MCF 10A (cell line): ENCODE measurements around the gene TRIM63. TPM values are rescaled to one million over a fixed set of nuclear protein-coding genes. Genes with fewer than 3 reads are reported as not detected.
"Not testable (repeated sequence)": the region's sequence is repeated elsewhere in the genome, so short reads cannot be mapped to it uniquely, and the experiment has no call there.

Experiments
- BruUV-seq: library from RNA; stranded (reverse); fragments of 400-500 nt; replicated peaks from 2 replicates; lab custom pipeline; 2021; lab: Mats Ljungman, UMichigan
- CTCF ChIA-PET: fragments of 300-600 bp; sonication (Branson Sonifier 250); formaldehyde crosslinking; extraction: SDS; loops from one replicate; lab custom pipeline; 2021; ENCODE audit warnings: antibody characterized with exemption, inconsistent platforms; lab: Yijun Ruan, JAX
- POLR2A ChIA-PET: fragments of 300-600, 350-650 bp; sonication (Branson Sonifier 250); formaldehyde crosslinking; extraction: SDS; loops from one replicate; lab custom pipeline; 2020; ENCODE audit warnings: antibody characterized with exemption, inconsistent platforms; lab: Yijun Ruan, JAX
- DNase-seq: peaks from one replicate; pipeline ENCODE4 v3.0.0-alpha.2; 2018; ENCODE audit not compliant: unreplicated experiment
- H3K27ac Mint-ChIP-seq: one replicate; pipeline ENCODE4 v1.8.0; 2022; ENCODE audit warnings: mild to moderate bottlenecking, low read depth, mixed read lengths; ENCODE audit not compliant: unreplicated experiment
- H3K27me3 Mint-ChIP-seq: one replicate; pipeline ENCODE4 v1.8.0; 2022; ENCODE audit warnings: mixed read lengths; ENCODE audit not compliant: insufficient read depth, unreplicated experiment
- H3K36me3 Mint-ChIP-seq: one replicate; pipeline ENCODE4 v1.8.0; 2022; ENCODE audit warnings: mild to moderate bottlenecking, moderate library complexity, mixed read lengths; ENCODE audit not compliant: insufficient read depth, unreplicated experiment
- H3K4me1 Mint-ChIP-seq: one replicate; pipeline ENCODE4 v1.8.0; 2022; ENCODE audit warnings: mixed read lengths; ENCODE audit not compliant: insufficient read depth, unreplicated experiment
- H3K4me3 Mint-ChIP-seq: one replicate; pipeline ENCODE4 v1.8.0; 2022; ENCODE audit warnings: mild to moderate bottlenecking, moderate library complexity, mixed read lengths; ENCODE audit not compliant: unreplicated experiment
- H3K9me3 Mint-ChIP-seq: one replicate; pipeline ENCODE4 v1.8.0; 2022; ENCODE audit warnings: mixed read lengths; ENCODE audit not compliant: unreplicated experiment
- CTCF ChIP-seq: fragments of 200-600 bp; IDR thresholded peaks from one replicate; pipeline ENCODE4 v1.8.0; 2022; ENCODE audit warnings: antibody characterized with exemption, mild to moderate bottlenecking; ENCODE audit not compliant: unreplicated experiment
- intact Hi-C: fragments of 100-400 bp; cut with micrococcal nuclease; formaldehyde crosslinking; loops from 2 replicates; pipeline ENCODE4 v1.14.1; 2022
- total RNA-seq: library from RNA; stranded (reverse); gene quantifications from 2 replicates; pipeline ENCODE4 v1.2.3, GENCODE V29; 2022

The TRIM63 gene
- total RNA-seq, 1 experiment from 2014 or later, result not detected

- no TSS peak for BruUV-seq
- no peak overlapping the region for H3K4me3 Mint-ChIP-seq
- ChIA-PET CTCF (interaction anchor here (0.5 to 6.5 kb wide), 16 partner anchors 9 to 360 kb away, joined by 3 to 75 read pairs (median 4); partner anchors contain the start of genes PDIK1L and ZNF593), POLR2A (interaction anchor here (0.9 to 1.3 kb wide), 3 partner anchors 9 to 43 kb away, joined by 3 read pairs; partner anchors contain the start of gene PDIK1L)
- intact Hi-C loops, result no loop called here
- H3K27ac Mint-ChIP-seq, result no peak overlapping the region
- no peaks in the 10 kb centered on the region for H3K27me3 Mint-ChIP-seq
- H3K9me3 Mint-ChIP-seq, result no peaks in the 10 kb centered on the region
- H3K4me1 Mint-ChIP-seq, result peaks cover 12% of the 10 kb centered on the region
- no peak for TF ChIP-seq CTCF
- no peak for DNase-seq
- no peaks in the 10 kb centered on the region for H3K36me3 Mint-ChIP-seq
These were observed 35.1 kb upstream of the TRIM63 start for GRCh38 chr1:26102526-26102925.

- intact Hi-C loops, result no loop called here
- CTCF ChIA-PET, result interaction anchor here (1.0 to 6.5 kb wide), 9 partner anchors 10 to 360 kb away, joined by 3 to 75 read pairs (median 5); partner anchors contain the start of gene PDIK1L
- Mint-ChIP-seq H3K9me3 (no peaks in the 10 kb centered on the region), H3K4me3 (no peak overlapping the region), H3K36me3 (no peaks in the 10 kb centered on the region), H3K27me3 (no peaks in the 10 kb centered on the region), H3K4me1 (peaks cover 12% of the 10 kb centered on the region), H3K27ac (no peak overlapping the region)
- DNase-seq, result no peak
- TF ChIP-seq CTCF, result no peak
- POLR2A ChIA-PET, result interaction anchor here (0.9 to 1.3 kb wide), 3 partner anchors 10 to 44 kb away, joined by 3 read pairs; partner anchors contain the start of gene PDIK1L
- no TSS peak for BruUV-seq
These were observed 34.7 kb upstream of the TRIM63 start for GRCh38 chr1:26102119-26102518.

- DNase-seq, H3K36me3 Mint-ChIP-seq, BruUV-seq, H3K27ac Mint-ChIP-seq, intact Hi-C loops, H3K9me3 Mint-ChIP-seq, H3K4me3 Mint-ChIP-seq, H3K27me3 Mint-ChIP-seq: not testable (repeated sequence)
- ChIA-PET POLR2A (interaction anchor here (0.7 kb wide), 1 partner anchor 38 kb away, joined by 3 read pairs; no protein-coding TSS in a partner anchor), CTCF (interaction anchor here (0.8 to 6.5 kb wide), 3 partner anchors 43 to 70 kb away, joined by 4 to 75 read pairs (median 4); partner anchors contain the start of gene ZNF593)
- peaks cover 12% of the 10 kb centered on the region for H3K4me1 Mint-ChIP-seq
These were observed 32.8 kb upstream of the TRIM63 start for GRCh38 chr1:26100204-26100603.

- no peaks in the 10 kb centered on the region for H3K36me3 Mint-ChIP-seq
- no peaks in the 10 kb centered on the region for H3K9me3 Mint-ChIP-seq
- no peak for DNase-seq
- H3K27me3 Mint-ChIP-seq, result no peaks in the 10 kb centered on the region
- CTCF ChIA-PET, result interaction anchor here (0.8 to 6.5 kb wide), 3 partner anchors 43 to 70 kb away, joined by 4 to 75 read pairs (median 4); partner anchors contain the start of gene ZNF593
- intact Hi-C loops, result no loop called here
- TF ChIP-seq CTCF, result no peak
- POLR2A ChIA-PET, result no interaction called here
- no TSS peak for BruUV-seq
- H3K4me1 Mint-ChIP-seq, result peaks cover 8% of the 10 kb centered on the region
- H3K27ac Mint-ChIP-seq, result no peak overlapping the region
- no peak overlapping the region for H3K4me3 Mint-ChIP-seq
These were observed 32.4 kb upstream of the TRIM63 start for GRCh38 chr1:26099780-26100179.
